GM23248 (cell line): ENCODE measurements around the gene LCLAT1. TPM values are rescaled to one million over a fixed set of nuclear protein-coding genes. Genes with fewer than 3 reads are reported as not detected.

Experiments
- DNase-seq: peaks from one replicate; pipeline ENCODE4 v3.0.0-alpha.2; 2015
- H2AFZ ChIP-seq: fragments of 200-600 bp; sonication (generic); 2 replicates; pipeline ENCODE4 v1.6.1; 2016; ENCODE audit warnings: antibody characterized with exemption
- H3F3A ChIP-seq: fragments of 200-600 bp; sonication (generic); 2 replicates; pipeline ENCODE4 v1.6.1; 2016; ENCODE audit warnings: mild to moderate bottlenecking, antibody characterized with exemption, mixed run types; ENCODE audit not compliant: insufficient read depth
- H3K27ac ChIP-seq: fragments of 200-600 bp; sonication (generic); 2 replicates; pipeline ENCODE4 v1.5.1; 2016; ENCODE audit warnings: mild to moderate bottlenecking
- H3K27me3 ChIP-seq: fragments of 200-600 bp; sonication (generic); replicated peaks from 2 replicates; pipeline ENCODE4 v1.6.1; 2016; ENCODE audit warnings: mild to moderate bottlenecking; ENCODE audit not compliant: insufficient read depth
- H3K36me3 ChIP-seq: fragments of 200-600 bp; sonication (generic); 2 replicates; pipeline ENCODE4 v1.6.1; 2016; ENCODE audit warnings: low read depth, mild to moderate bottlenecking
- H3K4me1 ChIP-seq: fragments of 200-600 bp; sonication (generic); 2 replicates; pipeline ENCODE4 v1.6.1; 2016; ENCODE audit warnings: mild to moderate bottlenecking; ENCODE audit not compliant: insufficient read depth
- H3K4me2 ChIP-seq: fragments of 200-600 bp; sonication (generic); one replicate; pipeline ENCODE4 v1.6.1; 2016; ENCODE audit warnings: mild to moderate bottlenecking; ENCODE audit not compliant: unreplicated experiment
- H3K4me3 ChIP-seq: fragments of 200-600 bp; sonication (generic); 2 replicates; pipeline ENCODE4 v1.5.1; 2016; ENCODE audit warnings: mild to moderate bottlenecking
- H3K79me2 ChIP-seq: fragments of 200-600 bp; sonication (generic); 2 replicates; pipeline ENCODE4 v1.6.1; 2016; ENCODE audit warnings: mild to moderate bottlenecking; ENCODE audit not compliant: insufficient read depth
- H3K9ac ChIP-seq: fragments of 200-600 bp; sonication (generic); 2 replicates; pipeline ENCODE4 v1.6.1; 2016; ENCODE audit warnings: mild to moderate bottlenecking
- H3K9me2 ChIP-seq: fragments of 200-600 bp; sonication (generic); 2 replicates; pipeline ENCODE4 v1.6.1; 2016; ENCODE audit warnings: mixed run types, mild to moderate bottlenecking, moderate library complexity; ENCODE audit not compliant: insufficient read depth
- H3K9me3 ChIP-seq: fragments of 200-600 bp; sonication (generic); one replicate; pipeline ENCODE4 v1.6.1; 2017; ENCODE audit warnings: low read depth
- H4K20me1 ChIP-seq: fragments of 200-600 bp; sonication (generic); 2 replicates; pipeline ENCODE4 v1.6.0; 2016; ENCODE audit not compliant: insufficient read depth
- EZH2 ChIP-seq: fragments of 200-600 bp; sonication (generic); IDR thresholded peaks from 2 replicates; pipeline ENCODE4 v1.6.1; 2018; ENCODE audit warnings: antibody characterized with exemption, mild to moderate bottlenecking; ENCODE audit not compliant: insufficient read depth, poor library complexity, severe bottlenecking
- EZH2phosphoT487 ChIP-seq: fragments of 200-600 bp; sonication (generic); IDR thresholded peaks from 2 replicates; pipeline ENCODE4 v1.6.1; 2018; ENCODE audit warnings: antibody characterized with exemption, moderate library complexity, mild to moderate bottlenecking, low read depth; ENCODE audit not compliant: insufficient read depth
- WGBS, 2 experiments: methylation state at CpG; one replicate each; pipeline ENCODE4 v1.1.6; 2015 to 2017; ENCODE audit warnings: low lambda C conversion rate in 2 of 2, low coverage in 1 of 2; ENCODE audit errors: missing lambda C conversion rate in 2 of 2; 5-methylcytosine and 5-hydroxymethylcytosine counted together
- in situ Hi-C: fragments of 300-500 bp; cut with MboI; formaldehyde crosslinking; loops from 2 replicates; pipeline ENCODE4 v1.15.0; 2020
- polyA plus RNA-seq: library from polyadenylated mRNA; unstranded; fragments of >200 nt; fragmentation: Nextera tagmentation; extraction: Ambion mirVana; gene quantifications from 2 replicates; pipeline ENCODE4 v1.2.1, GENCODE V29; 2016
- total RNA-seq: library from RNA; depleted of rRNA; stranded (reverse); fragments of >200 nt; shearing (Covaris generic); gene quantifications from 2 replicates; pipeline ENCODE4 v1.2.3, GENCODE V29; 2014

Gene LCLAT1
- total and polyA plus RNA-seq, 2 experiments from 2014 or later, result 29.7 to 32.3 TPM

- no peak overlapping the region for H2AFZ ChIP-seq
- no peak for DNase-seq
- no peaks in the 10 kb centered on the region for H3K27me3 ChIP-seq
- H3K27ac ChIP-seq, result no peak overlapping the region
- WGBS, 2 experiments, result 85 to 88% methylated on average over 11 of the region's 11 CpGs
- H3K4me3 ChIP-seq, result no peak overlapping the region
- no peaks in the 10 kb centered on the region for H3K79me2 ChIP-seq
- H4K20me1 ChIP-seq, result no peaks in the 10 kb centered on the region
- no peaks in the 10 kb centered on the region for H3K9me3 ChIP-seq
- no peaks in the 10 kb centered on the region for H3K9me2 ChIP-seq
- H3K9ac ChIP-seq, result no peak overlapping the region
- H3K36me3 ChIP-seq, result no peaks in the 10 kb centered on the region
- no peaks in the 10 kb centered on the region for H3F3A ChIP-seq
- TF ChIP-seq EZH2phosphoT487, result no peak
- no peak for TF ChIP-seq EZH2
- in situ Hi-C loops, result no loop called here
- H3K4me2 ChIP-seq, result no peak overlapping the region
- H3K4me1 ChIP-seq, result no peaks in the 10 kb centered on the region
Measured at GRCh38 chr2:30647752-30648457, 200.9 kb downstream of the LCLAT1 start.

- Histone ChIP-seq H3K4me3 (no peak overlapping the region), H3K9me2 (no peaks in the 10 kb centered on the region), H3K9me3 (no peaks in the 10 kb centered on the region), H3K9ac (no peak overlapping the region), H3F3A (0 out of 2 replicates have a peak, but pooled peaks cover 5% of the 10 kb centered on the region), H3K4me1 (peaks cover 4% of the 10 kb centered on the region), H2AFZ (no peak overlapping the region), H3K27ac (no peak overlapping the region), H3K36me3 (no peaks in the 10 kb centered on the region), H3K27me3 (no peaks in the 10 kb centered on the region), H3K4me2 (no peak overlapping the region), H4K20me1 (no peaks in the 10 kb centered on the region), H3K79me2 (no peaks in the 10 kb centered on the region)
- peak; percentile 40 for DNase-seq
- in situ Hi-C loops, result no loop called here
- WGBS, 2 experiments, result 8 to 12% methylated on average over 4 of the region's 4 CpGs
- no peak for TF ChIP-seq EZH2phosphoT487
- TF ChIP-seq EZH2, result no peak
Measured at GRCh38 chr2:30649278-30649677, 202.2 kb downstream of the LCLAT1 start.

DNA sequence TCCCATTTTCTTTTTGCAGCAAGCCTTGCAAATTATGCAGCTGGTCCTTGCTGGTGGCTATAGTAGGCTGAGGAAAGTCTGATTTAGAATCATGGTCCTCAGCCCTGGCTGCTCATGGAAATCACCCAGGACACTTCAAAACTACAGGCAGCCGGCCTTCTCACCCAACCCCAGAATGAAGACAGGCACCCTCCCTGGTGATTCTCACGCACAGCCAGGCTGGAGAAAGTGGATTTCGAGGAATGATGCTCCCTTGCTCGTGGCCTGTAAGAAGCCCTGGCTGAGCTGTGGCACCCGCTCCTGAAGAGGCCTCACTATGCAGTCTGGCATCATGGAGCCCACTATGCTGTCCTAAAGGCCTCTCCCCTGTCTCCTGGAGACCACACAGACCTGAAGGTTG, 202.8 kb downstream of the LCLAT1 start:
- H4K20me1 ChIP-seq, result no peaks in the 10 kb centered on the region
- TF ChIP-seq EZH2 (no peak), EZH2phosphoT487 (no peak)
- 0 out of 2 replicates have a peak, but pooled peaks cover 5% of the 10 kb centered on the region for H3F3A ChIP-seq
- H3K27me3 ChIP-seq, result no peaks in the 10 kb centered on the region
- in situ Hi-C loops, result no loop called here
- no peak overlapping the region for H3K9ac ChIP-seq
- 65 to 72% methylated on average over 5 of the region's 5 CpGs for WGBS, 2 experiments
- no peaks in the 10 kb centered on the region for H3K9me2 ChIP-seq
- peaks cover 4% of the 10 kb centered on the region for H3K4me1 ChIP-seq
- no peak overlapping the region for H3K4me2 ChIP-seq
- H3K27ac ChIP-seq, result no peak overlapping the region
- no peak overlapping the region for H2AFZ ChIP-seq
- no peak overlapping the region for H3K4me3 ChIP-seq
- H3K9me3 ChIP-seq, result no peaks in the 10 kb centered on the region
- DNase-seq, result no peak
- no peaks in the 10 kb centered on the region for H3K36me3 ChIP-seq
- no peaks in the 10 kb centered on the region for H3K79me2 ChIP-seq

DNA sequence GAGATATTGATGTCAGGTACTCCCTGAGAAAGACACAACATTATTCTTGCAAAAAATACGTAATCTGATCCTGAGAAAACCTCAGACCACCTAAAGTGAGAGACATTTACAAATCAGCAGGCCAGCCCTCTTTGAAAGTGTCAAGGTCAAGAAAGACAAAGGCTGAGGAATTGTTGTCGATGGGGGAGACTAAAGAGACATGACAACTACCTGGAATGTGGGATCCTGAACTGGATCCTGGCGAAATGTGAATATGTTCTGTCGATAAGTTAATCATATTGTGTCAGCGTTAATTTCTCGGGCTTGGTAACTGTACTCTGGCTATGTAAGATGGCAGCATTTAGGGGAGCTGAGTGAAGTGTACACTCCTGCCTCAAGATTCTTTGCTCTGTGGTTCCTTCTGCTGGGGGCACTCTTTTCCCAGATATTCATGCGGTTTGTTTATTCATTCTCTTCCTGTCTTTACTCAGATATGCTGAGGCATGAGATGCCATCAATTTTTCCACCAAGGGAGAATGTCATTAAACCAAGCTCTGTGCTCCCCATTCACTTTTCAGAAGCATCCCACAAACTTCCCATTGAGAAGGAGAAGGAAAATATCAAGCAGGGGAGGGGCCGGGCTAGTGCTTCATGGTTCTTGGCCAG, 205.3 kb downstream of the LCLAT1 start:
- in situ Hi-C loops, result no loop called here
- DNase-seq, result no peak

More for the DNA sequence above, 205.3 kb downstream of the LCLAT1 start:
- no peak overlapping the region for H2AFZ ChIP-seq
- no peaks in the 10 kb centered on the region for H3K9me2 ChIP-seq
- TF ChIP-seq EZH2 (no peak), EZH2phosphoT487 (no peak)
- no peak overlapping the region for H3K4me2 ChIP-seq
- H3K4me1 ChIP-seq, result peaks cover 4% of the 10 kb centered on the region
- no peak overlapping the region for H3K27ac ChIP-seq
- WGBS, 2 experiments, result 97 to 98% methylated on average over 8 of the region's 8 CpGs
- peaks cover 14% of the 10 kb centered on the region; the same call in 1 of the 2 replicates for H3F3A ChIP-seq
- H3K27me3 ChIP-seq, result no peaks in the 10 kb centered on the region
- no peaks in the 10 kb centered on the region for H4K20me1 ChIP-seq
- H3K36me3 ChIP-seq, result no peaks in the 10 kb centered on the region
- H3K4me3 ChIP-seq, result no peak overlapping the region
- no peak overlapping the region for H3K9ac ChIP-seq
- H3K9me3 ChIP-seq, result no peaks in the 10 kb centered on the region
- no peaks in the 10 kb centered on the region for H3K79me2 ChIP-seq
